ENCODE data around the gene CEP85L.
A peak's percentile ranks its signal among the peaks of the same experiment; 100 is the strongest.

Gene CEP85L

GRCh38 chr6:118522422-118522821 lies 129.0 kb downstream of the CEP85L start:
- Histone ChIP-seq H3K79me2 (ENCODE audit: control insufficient read depth, insufficient read depth, low read length) (no peaks in the 10 kb centered on the region), H3K79me1 (ENCODE audit: low read length) (no peaks in the 10 kb centered on the region), H2BK15ac (replicated peaks; ENCODE audit: low read depth) (no peak overlapping the region), H3K4ac (ENCODE audit: low read depth, low read length) (no peak overlapping the region), H3K56ac (ENCODE audit: low read length) (no peak overlapping the region), H3K4me1 (ENCODE audit: control insufficient read depth, low read depth, low read length) (no peaks in the 10 kb centered on the region), H3K27ac (ENCODE audit: low read depth, low read length) (no peak overlapping the region), H3K23ac (ENCODE audit: low read length) (no peak overlapping the region), H3K36me3 (ENCODE audit: control insufficient read depth, insufficient read depth, low read length) (no peaks in the 10 kb centered on the region), H4K8ac (ENCODE audit: low read depth, low read length) (no peak overlapping the region), H3K4me3 (ENCODE audit: low read length) (no peak overlapping the region), H4K5ac (ENCODE audit: low read length) (no peak overlapping the region), H2BK120ac (ENCODE audit: low read depth, low read length) (no peak overlapping the region), H3K18ac (ENCODE audit: low read length) (no peak overlapping the region), H2BK5ac (ENCODE audit: low read length) (no peak overlapping the region), H3K4me2 (ENCODE audit: low read length) (no peak overlapping the region), H3K9ac (ENCODE audit: low read length) (no peak overlapping the region), H3K27me3 (ENCODE audit: insufficient read depth, low read length, poor library complexity) (no peaks in the 10 kb centered on the region), H2AK5ac (ENCODE audit: low read length) (no peak overlapping the region)
- DNase-seq, result no peak
- WGBS (ENCODE audit: extremely low coverage, insufficient coverage, low lambda C conversion rate), result no CpG with 5 or more reads among the region's 4 CpGs

GRCh38 chr6:118514689-118515088 lies 136.7 kb downstream of the CEP85L start:
- Histone ChIP-seq H3K9ac (ENCODE audit: low read length) (no peak overlapping the region), H2AK5ac (ENCODE audit: low read length) (no peak overlapping the region), H3K4me2 (ENCODE audit: low read length) (no peak overlapping the region), H3K23ac (ENCODE audit: low read length) (no peak overlapping the region), H2BK15ac (replicated peaks; ENCODE audit: low read depth) (no peak overlapping the region), H3K18ac (ENCODE audit: low read length) (no peak overlapping the region), H3K4me3 (ENCODE audit: low read length) (no peak overlapping the region), H2BK5ac (ENCODE audit: low read length) (no peak overlapping the region), H3K27me3 (ENCODE audit: insufficient read depth, low read length, poor library complexity) (no peaks in the 10 kb centered on the region), H4K5ac (ENCODE audit: low read length) (no peak overlapping the region), H3K56ac (ENCODE audit: low read length) (no peak overlapping the region), H2BK120ac (ENCODE audit: low read depth, low read length) (no peak overlapping the region), H3K36me3 (ENCODE audit: control insufficient read depth, insufficient read depth, low read length) (no peaks in the 10 kb centered on the region), H3K79me2 (ENCODE audit: control insufficient read depth, insufficient read depth, low read length) (no peaks in the 10 kb centered on the region), H4K8ac (ENCODE audit: low read depth, low read length) (no peak overlapping the region), H3K79me1 (ENCODE audit: low read length) (no peaks in the 10 kb centered on the region), H3K4me1 (ENCODE audit: control insufficient read depth, low read depth, low read length) (peaks cover 2% of the 10 kb centered on the region), H3K27ac (ENCODE audit: low read depth, low read length) (no peak overlapping the region), H3K4ac (ENCODE audit: low read depth, low read length) (no peak overlapping the region)
- WGBS (ENCODE audit: extremely low coverage, insufficient coverage, low lambda C conversion rate), result no CpG with 5 or more reads among the region's 3 CpGs
- no peak for DNase-seq

DNA sequence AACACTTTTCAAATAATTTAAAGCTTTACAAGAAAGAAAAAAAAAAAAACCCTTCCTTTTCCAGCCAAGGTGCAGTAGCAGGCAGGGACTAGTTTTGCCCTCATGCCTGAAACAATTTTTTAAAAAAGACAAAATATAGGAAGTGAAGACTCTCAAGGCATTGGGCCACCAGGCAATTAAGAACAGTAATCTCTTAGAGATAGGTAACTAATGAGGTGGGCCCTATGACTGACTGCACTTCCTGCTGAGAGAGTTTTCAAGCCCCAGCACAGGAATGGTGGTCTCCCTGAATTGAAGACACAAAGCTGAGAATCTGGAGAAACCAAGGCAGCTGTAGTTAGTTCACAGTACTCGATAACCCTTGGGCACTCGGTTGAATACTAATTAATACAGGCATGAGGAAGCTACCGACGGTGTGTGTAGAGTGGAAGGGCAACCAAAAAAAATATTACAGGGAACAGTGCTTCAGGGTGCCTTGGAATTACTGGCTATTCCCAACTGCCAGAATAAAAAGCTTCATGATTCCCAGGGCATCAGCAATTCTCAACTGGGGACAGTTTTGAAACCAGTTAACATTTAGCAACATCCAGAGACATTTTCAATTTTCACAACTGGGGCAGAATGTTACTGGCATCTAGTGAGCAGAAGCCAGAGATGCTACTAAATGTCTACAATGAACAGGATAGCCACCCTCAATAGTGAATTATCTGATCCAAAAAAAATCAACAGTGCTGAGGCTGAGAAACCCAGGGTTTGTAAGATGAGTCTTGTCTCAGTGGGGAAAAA lies 139.3 kb downstream of the CEP85L start:
- H2BK15ac ChIP-seq (replicated peaks; ENCODE audit: low read depth), result no peak overlapping the region
- H3K36me3 ChIP-seq (ENCODE audit: control insufficient read depth, insufficient read depth, low read length), result no peaks in the 10 kb centered on the region
- H3K4me3 ChIP-seq (ENCODE audit: low read length), result no peak overlapping the region
- H3K56ac ChIP-seq (ENCODE audit: low read length), result no peak overlapping the region
- no peak overlapping the region for H2BK120ac ChIP-seq (ENCODE audit: low read depth, low read length)
- H3K4me2 ChIP-seq (ENCODE audit: low read length), result no peak overlapping the region
- no peak overlapping the region for H3K23ac ChIP-seq (ENCODE audit: low read length)
- no peaks in the 10 kb centered on the region for H3K79me2 ChIP-seq (ENCODE audit: control insufficient read depth, insufficient read depth, low read length)
- no peak overlapping the region for H4K5ac ChIP-seq (ENCODE audit: low read length)
- H2BK5ac ChIP-seq (ENCODE audit: low read length), result no peak overlapping the region
- no peak overlapping the region for H3K27ac ChIP-seq (ENCODE audit: low read depth, low read length)
- no peaks in the 10 kb centered on the region for H3K27me3 ChIP-seq (ENCODE audit: insufficient read depth, low read length, poor library complexity)
- no peak overlapping the region for H4K8ac ChIP-seq (ENCODE audit: low read depth, low read length)
- H2AK5ac ChIP-seq (ENCODE audit: low read length), result no peak overlapping the region
- H3K4ac ChIP-seq (ENCODE audit: low read depth, low read length), result no peak overlapping the region
- H3K9ac ChIP-seq (ENCODE audit: low read length), result no peak overlapping the region
- H3K18ac ChIP-seq (ENCODE audit: low read length), result peak overlapping the region; percentile 39
- peak; percentile 24 for DNase-seq
- peaks cover 2% of the 10 kb centered on the region for H3K4me1 ChIP-seq (ENCODE audit: control insufficient read depth, low read depth, low read length)
- no CpG with 5 or more reads among the region's 4 CpGs for WGBS (ENCODE audit: extremely low coverage, insufficient coverage, low lambda C conversion rate)
- no peaks in the 10 kb centered on the region for H3K79me1 ChIP-seq (ENCODE audit: low read length)

DNA sequence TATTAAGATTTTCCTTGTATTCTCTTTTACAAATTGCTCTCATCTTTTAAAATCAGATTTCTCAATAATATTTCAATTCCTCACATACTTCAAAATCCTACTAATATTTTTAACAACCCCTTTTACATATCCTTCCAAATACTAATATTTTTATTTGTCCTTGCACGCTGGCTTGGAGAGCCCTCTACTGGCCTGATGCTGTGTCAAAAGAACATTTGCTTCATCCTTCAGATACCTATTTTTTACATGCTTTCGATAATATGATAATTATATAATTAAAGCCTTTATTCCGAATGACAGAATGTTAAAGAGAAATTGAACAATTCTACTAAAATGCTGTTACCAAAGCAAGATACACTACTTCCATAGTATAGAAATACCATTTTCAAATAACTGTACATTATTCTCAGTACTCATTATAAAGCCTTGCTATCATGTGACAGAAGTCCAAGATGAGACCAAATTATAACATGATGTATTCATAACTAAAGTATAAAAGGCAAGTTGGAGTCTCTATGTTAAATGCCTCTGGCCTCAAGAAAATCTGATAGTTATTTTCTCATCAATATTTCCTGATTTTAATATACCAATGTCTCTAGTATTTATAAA lies 142.3 kb downstream of the CEP85L start:
- DNase-seq, result peak; percentile 19
- 100% methylated on average over 1 of the region's 3 CpGs for WGBS (ENCODE audit: extremely low coverage, insufficient coverage, low lambda C conversion rate)
- no peak overlapping the region for H3K4me2 ChIP-seq (ENCODE audit: low read length)

GRCh38 chr6:118507636-118508035 lies 143.8 kb downstream of the CEP85L start:
- Histone ChIP-seq H2BK120ac (ENCODE audit: low read depth, low read length) (no peak overlapping the region), H3K4me2 (ENCODE audit: low read length) (no peak overlapping the region), H3K4me3 (ENCODE audit: low read length) (no peak overlapping the region)

More for the DNA sequence above, 142.3 kb downstream of the CEP85L start:
- H3K36me3 ChIP-seq (ENCODE audit: control insufficient read depth, insufficient read depth, low read length), result no peaks in the 10 kb centered on the region
- H2BK15ac ChIP-seq (replicated peaks; ENCODE audit: low read depth), result no peak overlapping the region
- H3K56ac ChIP-seq (ENCODE audit: low read length), result no peak overlapping the region
- no peaks in the 10 kb centered on the region for H3K79me1 ChIP-seq (ENCODE audit: low read length)
- H3K23ac ChIP-seq (ENCODE audit: low read length), result no peak overlapping the region
- H2BK120ac ChIP-seq (ENCODE audit: low read depth, low read length), result no peak overlapping the region
- no peak overlapping the region for H2BK5ac ChIP-seq (ENCODE audit: low read length)
- H2AK5ac ChIP-seq (ENCODE audit: low read length), result no peak overlapping the region
- no peak overlapping the region for H3K9ac ChIP-seq (ENCODE audit: low read length)
- no peaks in the 10 kb centered on the region for H3K79me2 ChIP-seq (ENCODE audit: control insufficient read depth, insufficient read depth, low read length)
- H3K4ac ChIP-seq (ENCODE audit: low read depth, low read length), result no peak overlapping the region
- H4K5ac ChIP-seq (ENCODE audit: low read length), result no peak overlapping the region
- no peak overlapping the region for H4K8ac ChIP-seq (ENCODE audit: low read depth, low read length)
- H3K18ac ChIP-seq (ENCODE audit: low read length), result no peak overlapping the region
- no peak overlapping the region for H3K4me3 ChIP-seq (ENCODE audit: low read length)
- no peak overlapping the region for H3K27ac ChIP-seq (ENCODE audit: low read depth, low read length)
- H3K4me1 ChIP-seq (ENCODE audit: control insufficient read depth, low read depth, low read length), result peaks cover 2% of the 10 kb centered on the region
- H3K27me3 ChIP-seq (ENCODE audit: insufficient read depth, low read length, poor library complexity), result no peaks in the 10 kb centered on the region

More at GRCh38 chr6:118507636-118508035, 143.8 kb downstream of the CEP85L start:
- no peaks in the 10 kb centered on the region for H3K79me2 ChIP-seq (ENCODE audit: control insufficient read depth, insufficient read depth, low read length)
- no CpG with 5 or more reads among the region's 1 CpG for WGBS (ENCODE audit: extremely low coverage, insufficient coverage, low lambda C conversion rate)
- no peak overlapping the region for H3K4ac ChIP-seq (ENCODE audit: low read depth, low read length)
- H3K4me1 ChIP-seq (ENCODE audit: control insufficient read depth, low read depth, low read length), result peaks cover 2% of the 10 kb centered on the region
- no peak overlapping the region for H2AK5ac ChIP-seq (ENCODE audit: low read length)
- H3K36me3 ChIP-seq (ENCODE audit: control insufficient read depth, insufficient read depth, low read length), result no peaks in the 10 kb centered on the region
- H2BK15ac ChIP-seq (replicated peaks; ENCODE audit: low read depth), result no peak overlapping the region
- H3K9ac ChIP-seq (ENCODE audit: low read length), result no peak overlapping the region
- H4K8ac ChIP-seq (ENCODE audit: low read depth, low read length), result no peak overlapping the region
- no peaks in the 10 kb centered on the region for H3K27me3 ChIP-seq (ENCODE audit: insufficient read depth, low read length, poor library complexity)
- no peak overlapping the region for H3K56ac ChIP-seq (ENCODE audit: low read length)
- no peak overlapping the region for H2BK5ac ChIP-seq (ENCODE audit: low read length)
- no peak overlapping the region for H3K18ac ChIP-seq (ENCODE audit: low read length)
- DNase-seq, result no peak
- H3K23ac ChIP-seq (ENCODE audit: low read length), result no peak overlapping the region
- H4K5ac ChIP-seq (ENCODE audit: low read length), result no peak overlapping the region
- H3K27ac ChIP-seq (ENCODE audit: low read depth, low read length), result no peak overlapping the region
- H3K79me1 ChIP-seq (ENCODE audit: low read length), result no peaks in the 10 kb centered on the region
